GM18499 (cell line): ENCODE results near the gene BCAP31.
"Not testable (repeated sequence)": the region's sequence is repeated elsewhere in the genome, so short reads cannot be mapped to it uniquely, and the experiment has no call there.

Source experiments
- ATAC-seq: cut with Tn5 transposase; IDR thresholded peaks from one replicate; pipeline ENCODE4 v1.9.1; 2021; ENCODE audit warnings: moderate number of reproducible peaks; ENCODE audit not compliant: insufficient read depth, unreplicated experiment

Gene BCAP31

GRCh38 chrX:153685751-153686696 lies 38.2 kb downstream of the BCAP31 start:
- no peak for ATAC-seq

GRCh38 chrX:153685156-153685536 lies 39.0 kb downstream of the BCAP31 start:
- ATAC-seq: no peak

GRCh38 chrX:153684467-153685155 lies 39.6 kb downstream of the BCAP31 start:
- no peak for ATAC-seq

DNA sequence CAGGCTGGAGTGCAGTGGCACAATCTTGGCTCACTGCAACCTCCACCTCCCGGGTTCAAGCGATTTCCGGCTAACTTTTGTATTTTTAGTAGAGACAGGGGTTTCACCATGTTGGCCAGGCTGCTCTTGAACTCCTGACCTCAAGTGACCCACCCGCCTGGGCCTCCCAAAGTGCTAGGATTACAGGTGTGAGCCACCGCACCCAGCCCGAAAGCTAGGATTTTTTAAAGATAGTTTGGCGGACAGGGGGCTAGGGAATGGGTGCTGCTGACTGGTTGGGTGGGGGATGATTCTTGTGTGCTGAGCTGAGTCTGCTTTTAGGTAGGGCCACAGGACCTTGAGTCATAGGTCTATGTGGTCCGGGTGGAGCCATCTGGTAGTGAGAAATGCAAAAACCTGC lies 40.7 kb downstream of the BCAP31 start:
- not testable (repeated sequence) for ATAC-seq

DNA sequence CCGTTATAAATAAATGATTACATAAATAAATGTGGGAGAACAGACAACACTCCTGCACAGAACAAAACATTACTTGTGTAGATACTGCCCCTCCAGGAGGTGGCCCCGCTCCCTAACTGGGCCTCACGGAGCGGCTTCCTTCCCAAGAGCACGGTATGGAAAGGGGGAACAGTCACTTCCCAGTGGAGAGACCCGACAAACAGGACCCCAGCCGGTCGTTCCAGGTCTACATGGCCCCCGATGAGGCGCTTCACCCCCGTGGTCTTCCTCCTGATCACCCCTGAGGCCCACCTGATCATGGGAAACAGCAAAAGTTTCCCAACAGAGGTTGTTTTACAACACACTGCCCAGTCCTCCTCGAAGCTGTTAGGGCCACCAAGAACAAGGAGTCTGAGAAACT lies 43.0 kb downstream of the BCAP31 start:
- no peak for ATAC-seq

- no peak for ATAC-seq
Measured at GRCh38 chrX:153674219-153674851, 49.9 kb downstream of the BCAP31 start.

DNA sequence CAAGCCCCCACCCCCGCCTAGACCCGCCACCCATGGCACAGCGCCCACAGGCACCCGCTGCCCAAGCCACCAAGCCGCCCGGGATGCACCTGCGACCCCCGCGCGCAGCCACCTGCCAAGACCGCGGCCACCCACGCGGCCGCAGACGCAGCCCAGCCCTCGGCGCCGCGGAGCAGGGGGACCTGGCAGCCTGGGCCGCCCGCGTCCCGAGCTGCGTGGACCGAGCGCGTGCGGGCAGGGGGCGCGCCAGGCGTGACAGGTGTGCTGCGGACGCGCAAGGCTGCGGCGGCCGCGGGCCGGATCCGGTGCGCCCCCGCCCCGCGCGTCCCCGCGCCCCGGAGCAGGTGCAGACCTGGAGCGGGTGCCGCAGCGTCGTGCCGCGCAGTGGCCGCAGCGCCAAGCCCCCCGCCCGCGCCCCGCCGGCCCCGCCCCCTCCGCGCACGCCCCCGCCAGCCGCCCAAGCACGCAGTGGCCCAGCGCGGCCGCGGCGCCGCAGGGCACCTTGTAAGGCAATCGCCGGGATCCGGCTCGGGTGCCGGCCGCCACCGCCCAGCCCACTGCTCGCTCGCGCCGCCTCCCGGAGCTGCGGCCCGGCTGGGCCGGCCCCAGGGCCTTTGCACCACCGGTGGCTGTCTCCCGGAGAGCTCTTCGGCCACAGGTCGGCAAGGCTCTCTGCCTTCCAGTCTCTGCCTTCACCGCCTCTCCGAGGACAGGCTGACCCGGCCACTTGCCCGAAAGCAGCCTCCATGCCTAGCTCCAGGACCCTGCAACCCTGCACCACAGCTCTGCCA lies 50.6 kb downstream of the BCAP31 start, which contains the start of gene PNCK:
TSS of gene PNCK (minus strand) at position 386 of the 791 bp plus-strand sequence. CDS start 737 bp downstream, outside the sequence.
- ATAC-seq: no peak

DNA sequence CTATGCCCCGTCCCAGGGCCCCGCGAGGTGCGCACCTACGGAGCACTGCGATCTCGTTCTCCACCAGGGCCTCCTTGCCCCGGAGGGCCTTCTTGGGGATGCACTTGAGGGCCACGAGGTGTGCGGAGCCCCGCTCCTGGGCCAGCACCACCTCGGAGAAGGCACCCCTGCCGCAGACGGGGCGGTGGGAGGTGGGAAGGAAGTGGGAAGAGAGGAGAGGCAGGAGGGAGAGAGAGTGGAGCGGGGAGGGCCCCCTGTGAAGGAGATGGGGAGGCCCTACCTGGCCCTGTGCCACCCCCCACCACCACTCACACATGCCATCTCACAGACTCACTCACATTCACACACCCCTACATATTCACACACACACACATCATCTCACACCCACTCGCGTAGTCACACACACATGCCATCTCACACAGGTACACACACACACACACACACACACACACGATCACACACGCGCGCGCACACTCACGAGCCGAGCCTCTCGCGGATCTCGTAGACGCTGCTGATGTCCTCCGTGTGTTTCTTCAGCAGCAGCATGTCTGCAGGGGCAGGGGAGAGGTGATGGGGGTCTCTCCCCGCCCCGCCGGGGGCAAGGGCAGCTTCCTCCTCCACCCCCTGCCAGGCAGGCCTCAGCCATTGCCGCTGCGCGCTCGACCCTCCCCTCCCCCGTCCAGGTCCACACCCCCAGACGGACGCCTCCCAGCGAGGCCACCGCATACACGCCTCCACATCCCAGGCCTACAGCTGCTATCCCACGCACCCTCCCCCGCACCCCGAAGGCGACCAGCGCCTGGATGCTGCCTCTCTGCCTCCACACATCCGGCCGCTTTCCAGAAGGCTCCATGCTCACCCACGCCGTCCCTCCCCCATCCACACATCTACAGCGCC lies 51.4 kb downstream of the BCAP31 start:
- no peak for ATAC-seq

DNA sequence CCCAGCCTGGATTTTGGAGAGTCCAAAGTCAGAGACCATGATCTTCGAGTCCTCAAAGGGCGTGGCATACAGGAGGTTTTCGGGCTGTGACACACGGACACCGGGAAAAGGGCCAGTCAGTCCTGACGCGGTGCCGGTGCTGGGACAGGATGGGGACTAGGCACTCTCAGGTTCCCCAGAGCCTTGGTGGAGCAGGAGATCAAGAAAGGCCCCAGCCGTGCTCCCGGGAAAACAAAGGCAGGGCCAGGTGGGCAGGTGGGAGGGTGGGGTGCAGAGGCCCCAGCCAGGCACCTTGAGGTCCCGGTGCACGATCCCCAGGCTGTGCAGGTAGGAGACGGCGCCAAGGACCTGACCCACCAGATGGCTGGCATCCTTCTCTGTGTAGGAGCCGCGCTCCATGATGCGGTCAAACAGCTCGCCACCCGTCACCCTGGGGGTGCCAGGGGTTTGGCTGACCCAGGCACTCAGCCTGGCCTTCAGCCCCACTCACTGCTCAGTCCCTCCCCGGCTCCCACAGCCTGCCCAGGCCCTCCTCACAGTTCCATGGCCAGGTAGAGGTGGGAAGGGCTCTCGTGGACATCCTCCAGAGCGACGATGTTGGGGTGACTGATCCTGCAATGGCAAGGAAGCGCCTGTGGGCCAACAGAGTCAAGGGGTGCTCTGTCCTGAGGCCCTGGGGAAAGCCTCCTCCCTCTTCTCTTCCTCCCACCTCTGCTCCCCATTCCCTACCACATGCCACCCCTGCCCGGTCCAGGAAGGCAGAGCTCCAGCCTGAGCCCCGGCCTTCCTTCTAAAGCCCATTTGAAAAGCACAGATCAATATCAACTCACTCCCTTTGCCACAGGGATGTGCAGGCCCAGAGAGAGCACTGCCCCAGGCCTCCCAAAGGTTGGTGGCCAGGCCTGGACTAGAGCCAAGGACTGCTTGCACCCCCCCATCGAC lies 52.3 kb downstream of the BCAP31 start:
- ATAC-seq: no peak

GRCh38 chrX:153670748-153671588 lies 53.2 kb downstream of the BCAP31 start:
- ATAC-seq: no peak

DNA sequence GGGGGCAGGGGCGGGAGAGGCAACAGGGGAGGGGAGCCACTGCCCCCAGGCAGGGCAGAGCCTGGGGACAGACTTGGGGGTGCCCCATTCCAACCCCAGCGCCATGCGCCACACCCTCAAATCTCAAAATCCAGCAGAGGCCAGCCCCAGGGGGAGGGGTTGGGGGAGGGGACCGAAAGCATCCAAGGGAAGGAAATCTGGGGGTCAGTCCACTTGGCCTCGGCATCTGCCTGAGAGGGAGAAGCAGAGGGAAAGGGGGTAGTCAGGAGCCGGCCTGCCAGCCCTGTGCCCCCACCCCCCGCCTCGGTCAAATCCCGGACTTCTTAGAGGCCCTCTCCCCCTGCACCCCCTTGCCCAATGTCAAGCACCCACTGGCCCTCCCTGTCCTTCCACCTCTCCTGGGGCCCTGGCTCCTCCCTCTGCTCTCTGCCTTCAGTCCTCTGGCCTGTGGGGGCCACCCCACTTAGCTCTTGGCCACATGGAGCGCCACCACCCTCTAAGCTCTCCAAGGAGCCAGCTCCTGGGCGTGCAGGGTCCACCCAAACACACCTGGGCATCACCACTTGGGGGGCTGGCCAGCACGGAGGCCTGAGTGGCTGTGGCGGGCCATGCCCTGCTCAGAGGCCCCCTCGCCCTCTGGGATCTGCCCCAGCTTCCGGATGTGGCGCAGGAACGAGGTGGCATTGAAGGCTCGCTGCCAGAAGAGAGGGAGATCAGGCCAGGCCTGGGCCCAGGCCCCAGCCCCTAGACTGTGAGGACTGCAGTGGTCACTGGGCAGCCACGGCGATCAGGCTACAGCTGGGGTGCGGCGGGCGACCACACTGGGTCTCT lies 54.1 kb downstream of the BCAP31 start:
- no peak for ATAC-seq

DNA sequence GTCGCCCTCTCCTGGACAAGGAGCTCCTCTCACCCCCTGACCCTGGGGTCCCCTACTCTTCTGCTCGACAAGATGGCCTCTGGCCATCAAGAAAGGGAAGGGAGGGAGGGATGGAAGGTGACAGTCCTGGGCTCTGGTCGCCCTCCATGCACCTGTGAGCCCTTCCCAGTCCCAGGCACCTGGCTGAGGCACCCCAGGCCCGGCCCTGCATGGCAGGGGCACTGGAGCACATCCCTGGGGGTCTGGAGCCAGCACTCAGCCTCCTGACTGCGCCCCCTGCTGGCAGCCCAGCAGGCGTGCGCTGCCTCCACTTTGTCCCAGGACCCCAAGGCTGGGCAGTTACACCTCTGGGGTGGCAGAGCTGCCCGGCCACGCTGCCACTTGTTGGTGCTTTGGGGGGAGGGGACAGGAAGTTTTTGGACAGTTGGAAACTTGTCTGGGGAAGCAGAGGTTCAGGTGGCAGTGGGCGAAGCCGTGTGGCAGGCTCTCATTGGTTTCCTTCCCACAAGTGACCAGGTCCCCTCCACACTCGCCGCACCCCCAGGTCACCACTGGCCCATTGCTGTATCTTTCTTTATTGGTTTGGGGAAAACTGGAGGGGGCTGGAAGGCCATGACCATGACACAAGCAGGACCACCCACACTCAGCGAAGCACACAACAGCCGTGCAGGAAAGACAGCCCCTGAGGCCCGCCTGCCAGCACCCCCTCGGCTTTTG lies 54.9 kb downstream of the BCAP31 start:
- ATAC-seq: no peak

DNA sequence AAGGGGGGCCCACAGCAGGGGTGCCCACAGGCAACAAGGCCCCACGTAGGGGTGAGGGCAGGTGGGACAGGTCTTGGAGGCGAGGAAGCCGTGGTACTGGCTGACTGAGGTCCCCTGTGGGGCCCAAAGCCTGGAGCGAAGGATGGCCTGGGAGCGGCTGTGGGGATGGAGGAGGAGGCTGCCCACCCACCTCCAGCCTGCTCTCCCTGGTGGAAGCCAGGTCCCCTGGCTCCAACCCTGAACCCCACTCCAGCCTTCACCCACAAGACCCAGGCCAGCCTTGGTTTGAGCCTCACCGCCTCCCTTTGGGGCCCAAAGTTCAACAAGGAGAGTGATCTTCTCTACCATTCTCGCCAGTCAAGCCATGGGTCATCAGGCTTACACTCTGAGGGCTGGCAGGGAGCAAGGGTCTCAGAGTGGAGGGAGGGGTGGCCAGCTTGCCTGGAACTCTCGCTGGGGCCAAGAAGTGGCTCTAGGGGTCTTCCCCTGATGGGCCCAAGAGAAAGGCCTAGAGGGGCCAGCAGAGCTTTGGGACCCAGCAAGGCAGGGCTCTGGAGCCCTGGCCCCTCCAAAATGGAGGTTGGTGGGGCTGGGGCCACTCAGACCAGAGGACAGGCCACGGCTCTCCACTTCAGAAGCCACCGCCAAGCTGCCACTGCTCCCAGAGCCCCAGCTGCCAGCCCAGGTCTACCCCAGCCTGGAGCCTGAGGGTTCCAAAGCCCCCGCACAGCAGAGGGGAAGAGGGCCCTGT lies 55.6 kb downstream of the BCAP31 start:
- no peak for ATAC-seq

- no peak for ATAC-seq
Measured at GRCh38 chrX:153667956-153668396, 56.2 kb downstream of the BCAP31 start.
